SK-N-SH (cell line): ENCODE measurements around the gene CD164L2. TPM values are rescaled to one million over a fixed set of nuclear protein-coding genes. Genes with fewer than 3 reads are reported as not detected.

Experiments used
- CTCF ChIA-PET: fragments of 300-600, 350-600 bp; formaldehyde crosslinking; extraction: SDS; loops from one replicate; lab custom pipeline; 2021; lab: Yijun Ruan, JAX
- POLR2A ChIA-PET: fragments of 350-600 bp; sonication (Branson Sonifier 250); formaldehyde crosslinking; extraction: SDS; loops from one replicate; lab custom pipeline; 2020; ENCODE audit warnings: antibody characterized with exemption, inconsistent platforms; lab: Yijun Ruan, JAX
- DNase-seq: peaks from one replicate; pipeline ENCODE4 v3.0.0; 2012
- H2AFZ ChIP-seq: fragments of 200-600 bp; sonication (generic); 2 replicates; pipeline ENCODE4 v1.8.1; 2016; ENCODE audit warnings: antibody characterized with exemption, mild to moderate bottlenecking, low read depth
- H3F3A ChIP-seq: fragments of 200-600 bp; sonication (generic); replicated peaks from 2 replicates; pipeline ENCODE3; 2016; ENCODE audit warnings: antibody characterized with exemption, mild to moderate bottlenecking; ENCODE audit not compliant: insufficient read depth
- H3K27ac ChIP-seq, 2 experiments: fragments of 200-500 bp in 1 of 2; fragments of 200-600 bp in 1 of 2; sonication (Bioruptor generic) in 1 of 2; sonication (generic), shearing (Covaris generic) in 1 of 2; 2 replicates each; pipeline versions ENCODE4 v1.5.1 to v1.6.1; 2014 to 2016; ENCODE audit warnings: low read depth in 2 of 2, inconsistent platforms in 1 of 2, low read length in 1 of 2, mild to moderate bottlenecking in 1 of 2, mixed read lengths in 1 of 2
- H3K27me3 ChIP-seq: fragments of 200-600 bp; sonication (generic), shearing (Covaris generic); 2 replicates; pipeline ENCODE4 v1.6.1; 2016; ENCODE audit warnings: mixed run types; ENCODE audit not compliant: insufficient read depth
- H3K36me3 ChIP-seq, 2 experiments: fragments of 200-500 bp in 1 of 2; fragments of 200-600 bp in 1 of 2; sonication (Bioruptor generic) in 1 of 2; sonication (generic) in 1 of 2; replicated peaks in 1 of 2; 2 replicates each; pipeline versions ENCODE3 to v1.5.1; 2014 to 2016; ENCODE audit warnings: low read length in 1 of 2, mild to moderate bottlenecking in 1 of 2; ENCODE audit not compliant: insufficient read depth in 2 of 2, control insufficient read depth in 1 of 2
- H3K4me1 ChIP-seq, 2 experiments: fragments of 200-500 bp in 1 of 2; fragments of 200-600 bp in 1 of 2; sonication (Bioruptor generic) in 1 of 2; sonication (generic), shearing (Covaris generic) in 1 of 2; 2 replicates each; pipeline versions ENCODE4 v1.5.1 to v1.6.1; 2014 to 2016; ENCODE audit warnings: low read depth in 1 of 2, low read length in 1 of 2, mixed run types in 1 of 2; ENCODE audit not compliant: insufficient read depth in 2 of 2, control insufficient read depth in 1 of 2
- H3K4me2 ChIP-seq: fragments of 200-600 bp; sonication (generic), shearing (Covaris generic); 2 replicates; pipeline ENCODE4 v1.6.1; 2017; ENCODE audit warnings: mixed run types
- H3K4me3 ChIP-seq, 2 experiments: fragments of 200-500 bp in 1 of 2; fragments of 200-600 bp in 1 of 2; sonication (Bioruptor generic) in 1 of 2; sonication (generic), shearing (Covaris generic) in 1 of 2; 2 replicates each; pipeline versions ENCODE4 v1.5.1 to v1.8.1; 2014 to 2016; ENCODE audit warnings: low read depth in 2 of 2, inconsistent platforms in 1 of 2, low read length in 1 of 2, mild to moderate bottlenecking in 1 of 2, mixed read lengths in 1 of 2, moderate library complexity in 1 of 2
- H3K79me2 ChIP-seq: fragments of 200-600 bp; sonication (generic); 2 replicates; pipeline ENCODE4 v1.8.1; 2017; ENCODE audit warnings: mild to moderate bottlenecking; ENCODE audit not compliant: insufficient read depth
- H3K9ac ChIP-seq: fragments of 200-600 bp; sonication (generic); 2 replicates; pipeline ENCODE4 v1.6.1; 2017; ENCODE audit warnings: mixed run types
- H3K9me2 ChIP-seq: fragments of 200-600 bp; sonication (generic); 2 replicates; pipeline ENCODE4 v1.6.1; 2017; ENCODE audit warnings: mixed run types
- H3K9me3 ChIP-seq: fragments of 200-600 bp; sonication (generic); 2 replicates; pipeline ENCODE4 v1.6.1; 2017; ENCODE audit warnings: mixed run types, mild to moderate bottlenecking, moderate library complexity
- H4K20me1 ChIP-seq: fragments of 200-600 bp; sonication (generic); 2 replicates; pipeline ENCODE4 v1.6.1; 2017; ENCODE audit warnings: mild to moderate bottlenecking, mixed run types; ENCODE audit not compliant: insufficient read depth
- CHD2 ChIP-seq: fragments of 150-350 bp; IDR thresholded peaks from 2 replicates; pipeline ENCODE4 v1.6.1; 2018; ENCODE audit warnings: low read length; ENCODE audit not compliant: partially characterized antibody
- CTCF ChIP-seq: fragments of 200-600 bp; sonication (generic); IDR thresholded peaks from 2 replicates; pipeline ENCODE4 v1.6.1; 2017; ENCODE audit warnings: antibody characterized with exemption, mild to moderate bottlenecking, moderate library complexity
- FOXM1 ChIP-seq: IDR thresholded peaks from 2 replicates; pipeline ENCODE4 v1.4.0; 2012; ENCODE audit warnings: low read depth, mild to moderate bottlenecking
- GABPA ChIP-seq: IDR thresholded peaks from 2 replicates; pipeline ENCODE4 v1.4.0; 2012; ENCODE audit warnings: low read depth, mild to moderate bottlenecking
- GATA2 ChIP-seq: sonication (generic); formaldehyde crosslinking; IDR thresholded peaks from 2 replicates; pipeline ENCODE4 v1.5.0; 2020; ENCODE audit warnings: mild to moderate bottlenecking, missing genetic modification reagents
- MAX ChIP-seq: IDR thresholded peaks from 2 replicates; pipeline ENCODE4 v1.4.0; 2012; ENCODE audit warnings: low read depth
- MEF2A ChIP-seq: IDR thresholded peaks from 2 replicates; pipeline ENCODE4 v1.4.0; 2012; ENCODE audit warnings: low read depth, borderline replicate concordance
- MXI1 ChIP-seq: IDR thresholded peaks from 2 replicates; pipeline ENCODE4 v1.6.1; 2012; ENCODE audit warnings: mild to moderate bottlenecking, low read depth, low read length, improper control_type of control experiment
- NFIC ChIP-seq: IDR thresholded peaks from 2 replicates; pipeline ENCODE4 v1.4.0; 2012; ENCODE audit warnings: borderline replicate concordance
- NRF1 ChIP-seq: IDR thresholded peaks from 2 replicates; pipeline ENCODE4 v1.6.1; 2012; ENCODE audit warnings: low read depth, mild to moderate bottlenecking, low read length
- RAD21 ChIP-seq: IDR thresholded peaks from 2 replicates; pipeline ENCODE4 v1.6.1; 2012; ENCODE audit warnings: mild to moderate bottlenecking, low read length
- REST ChIP-seq: IDR thresholded peaks from 2 replicates; pipeline ENCODE4 v1.6.1; 2012; ENCODE audit warnings: mild to moderate bottlenecking, low read depth, low read length, moderate library complexity
- RFX5 ChIP-seq: IDR thresholded peaks from 2 replicates; pipeline ENCODE4 v1.6.1; 2012; ENCODE audit warnings: mild to moderate bottlenecking, improper control_type of control experiment, low read length
- TCF12 ChIP-seq: IDR thresholded peaks from 2 replicates; pipeline ENCODE4 v1.4.0; 2012
- TEAD4 ChIP-seq: IDR thresholded peaks from 2 replicates; pipeline ENCODE4 v1.4.0; 2012; ENCODE audit warnings: mild to moderate bottlenecking, borderline replicate concordance; ENCODE audit not compliant: insufficient read depth
- WGBS: methylation state at CpG from one replicate; pipeline ENCODE4 v1.1.6; 2017; ENCODE audit warnings: low lambda C conversion rate; 5-methylcytosine and 5-hydroxymethylcytosine counted together
- polyA plus RNA-seq, 3 experiments: library from polyadenylated mRNA; depleted of rRNA; stranded (reverse); fragments of >200 nt; gene quantifications; 2 replicates each; pipeline ENCODE4 v1.2.3, GENCODE V29; 2012

Gene CD164L2
- polyA plus RNA-seq, 1 of the 3 experiments (the other 2 are of a cell fraction): 0.05 TPM

- Histone ChIP-seq H2AFZ (peak overlapping the region; percentile 95), H3K9ac (peak overlapping the region; percentile 29), H3K4me3 (peak overlapping the region; percentile 69 to 89), H3K27ac (peak overlapping the region; percentile 84 to 94), H3K9me3 (no peaks in the 10 kb centered on the region), H3K9me2 (no peaks in the 10 kb centered on the region)
- TF ChIP-seq MAX (no peak), TCF12 (no peak), GATA2 (CRISPR knock-in tag) (no peak), GABPA (no peak), RFX5 (no peak)
- TF ChIP-seq, all 33 proteins: peak for 0
- DNase-seq: no peak
- H3K4me2 ChIP-seq: peak overlapping the region; percentile 78
- ChIA-PET POLR2A (interaction anchor here (0.5 to 2.6 kb wide), 11 partner anchors 9 to 1445 kb away, joined by 3 to 24 read pairs (median 3); partner anchors contain the start of genes CD164L2 and GPR3), CTCF (interaction anchor here (1.0 to 9.6 kb wide), 13 partner anchors 9 to 242 kb away, joined by 3 to 154 read pairs (median 7); partner anchors contain the start of gene CD164L2)
- H4K20me1 ChIP-seq: no peaks in the 10 kb centered on the region
- H3K36me3 ChIP-seq: peaks cover 0 to 27% of the 10 kb centered on the region in 2 experiments
- peaks cover 4 to 14% of the 10 kb centered on the region in 2 experiments; a peak in 2 of 4 replicates for H3K4me1 ChIP-seq
- H3K79me2 ChIP-seq: peaks cover 9% of the 10 kb centered on the region; the same call in 1 of the 2 replicates
- peaks cover 9% of the 10 kb centered on the region for H3F3A ChIP-seq
- 43% methylated on average over 3 of the region's 11 CpGs for WGBS
- no peaks in the 10 kb centered on the region for H3K27me3 ChIP-seq
These were observed 18.3 kb downstream of the CD164L2 start for GRCh38 chr1:27364696-27365371.

- Histone ChIP-seq H2AFZ (no peak overlapping the region), H3F3A (peaks cover 9% of the 10 kb centered on the region), H3K27me3 (no peaks in the 10 kb centered on the region), H3K9me2 (no peaks in the 10 kb centered on the region), H3K4me1 (peaks cover 4 to 14% of the 10 kb centered on the region in 2 experiments; a peak in 2 of 4 replicates), H3K9me3 (no peaks in the 10 kb centered on the region), H3K27ac (no peak overlapping the region; a peak in 1 of 4 replicates), H3K36me3 (peaks cover 0 to 27% of the 10 kb centered on the region in 2 experiments), H3K9ac (no peak overlapping the region), H3K79me2 (peaks cover 9% of the 10 kb centered on the region; the same call in 1 of the 2 replicates), H3K4me3 (no peak overlapping the region), H4K20me1 (no peaks in the 10 kb centered on the region), H3K4me2 (no peak overlapping the region)
- ChIA-PET CTCF (interaction anchor here (1.2 to 9.6 kb wide), 8 partner anchors 8 to 65 kb away, joined by 3 to 154 read pairs (median 17); partner anchors contain the start of gene CD164L2), POLR2A (interaction anchor here (0.7 kb wide), 1 partner anchor 274 kb away, joined by 3 read pairs; no protein-coding TSS in a partner anchor)
- TF ChIP-seq MAX: no peak
- no peak for TF ChIP-seq NRF1
- no peak for TF ChIP-seq MEF2A
- TF ChIP-seq NFIC: no peak
- TF ChIP-seq CHD2: no peak
- TF ChIP-seq MXI1: no peak
- no peak for TF ChIP-seq TCF12
- TF ChIP-seq FOXM1: no peak
- no peak for TF ChIP-seq TEAD4
- TF ChIP-seq GATA2 (CRISPR knock-in tag): no peak
- TF ChIP-seq REST: no peak
- TF ChIP-seq RFX5: no peak
- no peak for TF ChIP-seq CTCF
- no peak for TF ChIP-seq RAD21
- no peak for TF ChIP-seq GABPA
- DNase-seq: no peak
- 84% methylated on average over 14 of the region's 26 CpGs for WGBS
These were observed 19.1 kb downstream of the CD164L2 start for GRCh38 chr1:27363766-27364695.
